ENCODE measurements around the gene NR2E1.
A peak's percentile ranks its signal among the peaks of the same experiment; 100 is the strongest.

Gene NR2E1

GRCh38 chr6:108156180-108156937 lies 9.5 kb upstream of the NR2E1 start:
- DNase-seq (ENCODE audit: low spot score): no peak

DNA sequence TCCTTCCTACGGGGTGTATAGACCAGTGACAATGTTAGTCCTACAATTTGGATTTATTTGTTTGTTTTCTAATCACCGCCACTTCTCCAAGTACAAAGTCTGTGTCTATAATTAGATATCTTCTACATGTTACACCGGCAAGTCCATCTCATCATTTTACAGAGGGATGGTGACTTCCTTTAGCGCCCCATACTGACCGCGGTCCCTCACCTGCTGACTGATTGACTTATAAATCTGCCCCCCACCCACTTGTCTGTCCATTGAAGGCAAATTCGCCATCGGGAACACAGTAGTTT lies 8.9 kb upstream of the NR2E1 start:
- DNase-seq (ENCODE audit: low spot score): no peak

DNA sequence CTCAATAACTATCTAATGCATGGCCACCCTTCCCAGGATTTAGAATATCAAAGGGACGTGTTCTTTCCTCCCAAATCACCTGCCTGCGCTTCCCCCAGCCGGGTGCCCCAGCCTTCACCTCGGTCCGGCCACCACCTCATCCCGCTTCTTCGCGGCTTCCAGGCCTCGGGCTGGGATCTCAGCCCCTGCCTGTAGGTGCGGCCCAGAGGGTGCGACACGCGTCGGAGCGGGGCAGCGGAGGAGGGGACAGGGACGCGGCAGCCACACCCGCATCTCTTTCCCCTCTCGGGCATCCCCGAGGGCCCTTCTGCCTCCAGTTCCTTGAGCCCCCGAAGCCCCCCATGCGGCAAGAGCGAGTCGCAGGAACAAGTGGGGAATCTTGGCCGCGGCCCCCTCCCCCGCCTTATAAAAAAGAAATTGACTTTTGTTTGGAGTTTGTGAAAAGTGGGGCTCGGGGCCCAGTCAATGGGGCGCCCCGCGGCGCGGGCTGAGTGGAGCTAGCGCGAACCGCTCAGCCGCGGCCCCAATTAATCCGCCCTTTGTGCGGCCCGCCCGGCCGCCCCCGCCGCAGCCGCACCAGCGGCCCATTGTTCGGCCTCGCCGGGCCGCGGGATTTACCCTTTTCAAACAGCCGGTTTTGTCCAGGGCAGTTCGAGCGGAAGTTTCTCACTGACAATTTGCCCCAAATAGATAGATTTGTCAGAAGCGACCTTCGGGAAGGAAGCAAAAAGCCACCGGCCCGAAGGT lies 8.4 kb upstream of the NR2E1 start:
- no peak for DNase-seq (ENCODE audit: low spot score)

DNA sequence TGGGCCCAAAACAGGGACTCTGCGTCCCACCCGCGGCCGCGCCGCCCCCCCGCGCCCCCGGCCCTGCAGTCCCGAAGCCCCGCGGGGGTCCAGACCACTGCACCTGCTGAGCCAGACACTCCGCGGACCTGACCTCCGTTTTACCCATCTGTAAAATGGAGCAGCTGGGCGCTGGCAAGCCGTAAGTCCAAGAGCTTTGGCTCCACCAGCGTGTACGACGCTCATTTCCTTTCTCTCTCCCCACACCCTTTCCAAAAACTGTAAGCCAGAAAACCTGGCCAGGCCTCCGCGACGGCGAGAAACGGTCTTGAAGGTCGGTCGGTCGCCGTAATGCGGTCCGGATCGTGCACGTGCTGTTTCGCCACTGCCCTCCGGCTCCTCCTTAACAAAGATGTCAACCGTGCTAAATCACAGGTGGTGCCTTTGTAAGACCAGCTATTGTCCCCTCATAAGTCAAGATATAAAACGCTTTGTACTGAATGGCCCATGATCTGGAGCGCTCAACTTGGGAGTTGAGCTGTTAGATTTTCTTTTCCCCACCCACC lies 7.8 kb upstream of the NR2E1 start:
- DNase-seq (ENCODE audit: low spot score): no peak

GRCh38 chr6:108159981-108160380 lies 5.8 kb upstream of the NR2E1 start:
- DNase-seq (ENCODE audit: low spot score): no peak

DNA sequence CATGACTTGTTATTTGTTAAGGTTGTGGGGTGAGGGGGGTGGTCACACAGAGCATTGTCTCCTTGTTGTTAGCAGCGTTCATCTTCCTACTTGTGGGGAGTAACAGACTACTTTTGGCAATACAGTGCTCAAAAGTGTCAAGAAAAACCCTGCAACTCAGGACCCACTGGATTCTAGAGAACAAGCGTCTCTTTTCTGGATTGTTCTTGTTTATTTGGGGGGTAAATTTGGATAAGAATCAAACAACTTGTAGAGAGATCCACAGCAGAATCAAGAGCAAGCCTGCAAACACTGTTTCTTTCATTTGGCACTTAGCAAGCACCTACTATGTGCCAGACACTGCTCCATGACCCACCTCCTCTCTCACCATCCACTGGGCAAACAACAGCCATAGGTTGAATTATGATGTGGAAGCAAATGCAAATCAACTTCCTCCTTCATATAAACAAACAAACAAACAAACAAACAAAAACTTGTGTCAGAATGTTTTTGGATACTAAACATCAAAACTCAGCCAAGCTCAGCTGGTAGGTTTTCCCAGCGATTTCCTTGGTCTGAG lies 4.0 kb upstream of the NR2E1 start:
- DNase-seq (ENCODE audit: low spot score): no peak

DNA sequence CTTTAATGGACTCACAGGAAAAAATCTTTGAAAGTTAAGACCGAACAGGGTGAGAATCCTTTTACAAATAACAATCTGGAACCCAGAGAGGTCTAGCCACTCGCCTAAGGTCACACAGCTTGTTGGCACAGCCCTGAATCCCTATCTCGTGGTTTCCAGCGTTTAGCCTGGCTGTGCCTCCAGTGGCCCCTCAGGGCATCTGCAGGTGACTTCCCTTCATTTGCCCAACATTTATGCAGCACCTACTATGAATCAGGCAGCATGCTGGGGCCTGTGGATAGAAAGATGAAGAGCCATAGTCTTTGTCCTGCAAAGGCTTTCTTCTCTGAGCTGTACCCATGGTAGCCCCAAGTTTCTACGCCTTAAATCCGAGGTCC lies 2.6 kb upstream of the NR2E1 start:
- DNase-seq (ENCODE audit: low spot score): no peak

DNA sequence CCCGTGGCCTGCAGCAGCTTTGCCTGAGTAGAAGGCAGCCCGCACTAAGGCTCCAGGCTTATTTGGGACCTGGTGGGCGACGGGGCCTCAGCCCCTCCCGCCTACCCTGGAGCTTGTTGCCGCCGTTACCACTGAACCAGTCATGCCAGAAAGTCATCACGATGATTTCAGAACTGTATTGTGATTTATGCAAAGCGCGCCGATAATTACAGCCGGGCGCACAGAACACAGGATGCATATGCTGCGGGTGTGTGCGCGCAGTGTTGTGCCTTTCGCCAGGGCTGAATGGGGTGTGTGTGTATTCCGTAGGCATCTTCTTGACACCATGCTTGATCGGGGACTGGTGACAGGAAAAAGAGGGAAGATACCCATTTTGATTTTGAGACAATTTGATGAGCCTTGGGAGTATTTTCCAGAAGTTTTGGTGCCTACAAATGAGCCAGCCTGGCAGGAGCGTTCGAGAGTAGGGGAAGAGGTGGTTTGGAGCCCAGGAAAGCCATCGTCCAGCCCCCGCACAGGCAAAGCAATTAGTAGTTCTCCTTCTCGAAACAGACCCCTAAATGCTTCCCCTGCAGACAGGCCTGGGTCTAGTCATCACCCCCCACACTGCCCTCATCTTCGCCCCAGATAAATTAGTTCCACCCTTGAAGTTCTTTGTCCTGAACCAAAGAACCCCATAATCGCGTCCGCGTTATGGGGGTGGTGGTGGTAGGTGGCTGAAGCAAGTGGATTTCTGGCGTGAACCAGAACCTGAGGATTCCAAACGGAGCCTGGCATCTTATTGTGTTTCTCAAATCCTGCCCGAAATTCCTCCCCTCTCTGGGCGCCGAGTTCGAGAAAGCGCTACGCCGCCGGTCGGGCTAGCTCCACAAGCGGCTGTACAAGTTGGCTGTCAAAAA lies 1.9 kb upstream of the NR2E1 start:
- no peak for DNase-seq (ENCODE audit: low spot score)

DNA sequence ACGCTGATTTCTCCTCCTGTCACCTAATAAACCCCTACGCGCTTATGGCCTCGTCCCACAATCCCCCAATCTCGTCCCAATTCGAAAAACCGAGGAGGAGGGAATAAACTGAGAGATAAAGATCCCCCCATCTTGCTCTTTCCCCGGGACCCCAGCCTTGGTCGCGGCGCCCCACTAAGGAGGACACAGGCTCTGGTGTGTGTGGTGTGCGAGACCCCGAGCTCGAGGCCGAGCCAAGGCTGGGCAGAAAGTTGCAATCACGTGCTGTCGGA lies 1.3 kb upstream of the NR2E1 start:
- no peak for DNase-seq (ENCODE audit: low spot score)

DNA sequence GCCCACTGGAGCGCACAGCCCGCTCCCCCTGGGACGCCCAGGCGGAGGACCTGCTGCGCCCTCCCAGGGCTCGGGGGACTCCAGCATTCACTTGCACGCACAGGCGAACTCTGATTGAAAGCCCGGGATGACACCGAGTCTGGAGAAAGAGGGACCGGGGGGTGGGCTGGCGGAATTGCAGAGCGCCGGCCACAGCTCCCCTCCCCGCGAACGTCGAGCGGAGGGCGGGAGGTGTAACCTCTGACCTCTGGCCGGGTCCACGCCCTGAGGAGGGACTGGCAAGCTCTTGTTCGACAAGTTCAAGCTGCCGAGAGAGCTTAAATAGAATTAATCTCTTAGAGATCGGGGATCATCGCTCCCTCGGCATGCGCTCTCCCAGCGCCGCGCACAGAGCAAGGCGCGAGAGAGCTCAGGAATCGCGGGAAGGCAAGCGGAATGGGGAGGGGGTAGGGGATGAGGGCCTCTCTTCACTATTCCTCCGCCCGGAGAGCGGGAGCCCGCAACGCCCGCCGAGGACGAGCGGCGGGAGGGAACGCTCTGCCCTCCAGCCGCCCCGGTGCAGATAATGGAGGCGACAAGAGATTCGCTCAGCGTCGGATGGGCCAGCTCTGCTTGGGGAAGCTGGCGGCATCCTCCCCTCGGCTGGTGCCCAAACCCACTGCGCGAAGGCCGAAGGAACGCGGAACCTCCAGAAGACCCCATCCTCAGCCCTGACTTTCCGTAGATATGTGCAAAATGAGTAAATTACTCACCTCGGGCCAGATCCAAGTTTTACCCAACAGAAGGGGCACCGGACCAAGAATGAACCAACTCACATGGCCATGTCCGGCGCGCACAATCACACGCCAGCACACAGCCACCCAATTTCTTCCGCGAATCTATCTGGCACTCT lies 761 bp upstream of the NR2E1 start:
- DNase-seq (ENCODE audit: low spot score): no peak

GRCh38 chr6:108166664-108167448 lies 1.0 kb downstream of the NR2E1 start:
- DNase-seq (ENCODE audit: low spot score): no peak

- no peak for DNase-seq (ENCODE audit: low spot score)
These were observed 1.7 kb downstream of the NR2E1 start for GRCh38 chr6:108167449-108168089.

- DNase-seq (ENCODE audit: low spot score): no peak
These were observed 2.3 kb downstream of the NR2E1 start for GRCh38 chr6:108168090-108168463.

GRCh38 chr6:108168501-108169463 lies 3.0 kb downstream of the NR2E1 start:
- DNase-seq (ENCODE audit: low spot score): peak; percentile 54

- DNase-seq (ENCODE audit: low spot score): no peak
These were observed 3.9 kb downstream of the NR2E1 start for GRCh38 chr6:108169464-108170331.

DNA sequence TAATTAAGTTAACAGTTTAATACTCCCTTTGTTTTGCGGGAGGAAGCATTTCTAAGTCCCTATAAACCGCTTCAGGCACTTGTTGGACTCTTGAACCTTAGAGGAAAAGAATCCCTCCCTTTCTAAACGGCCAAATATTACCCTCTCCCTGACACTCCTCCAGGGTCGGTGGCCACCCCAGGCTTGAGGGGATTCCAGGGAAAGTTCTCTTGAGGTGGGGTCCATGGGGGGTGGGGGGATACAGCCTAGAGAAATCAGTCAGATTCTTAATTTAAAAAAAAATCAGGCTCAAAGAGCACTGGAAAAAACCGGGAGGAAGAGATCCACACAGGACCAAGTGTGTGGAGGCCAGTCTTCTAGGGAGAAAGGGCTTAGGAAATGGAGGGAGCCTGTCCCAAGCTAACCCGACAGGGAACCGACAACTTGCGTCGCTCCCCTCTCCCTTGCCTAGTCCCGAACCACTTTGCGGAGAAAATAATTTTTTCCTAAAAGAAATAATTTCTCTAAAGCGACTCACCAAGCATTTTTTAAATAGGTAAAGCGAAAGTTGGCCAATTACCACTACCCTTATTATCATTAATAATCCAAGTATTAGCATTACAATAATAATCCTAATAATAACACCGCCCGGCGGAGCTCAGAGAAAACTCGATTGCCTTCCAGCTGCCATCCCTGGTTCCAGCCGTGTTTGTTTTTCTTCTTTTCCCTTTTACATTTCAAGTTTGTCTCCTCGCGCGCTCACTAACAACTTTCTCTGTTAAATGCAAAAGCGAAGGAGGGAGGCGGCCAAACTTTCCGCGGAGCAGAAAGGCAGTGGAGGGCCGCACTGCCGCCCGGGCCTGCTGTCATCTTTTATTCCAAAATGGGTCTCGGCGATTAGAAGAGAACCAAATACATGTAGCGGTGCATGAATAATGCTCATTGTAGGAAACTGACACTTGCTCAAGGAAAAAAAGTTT lies 4.8 kb downstream of the NR2E1 start:
- no peak for DNase-seq (ENCODE audit: low spot score)

Data from hepatic stellate cell (primary cell).